Activated naive CD4-positive, alpha-beta T cell treated with anti-CD3 and anti-CD28 coated beads, Interleukin-2, amount 50 U/mL, for 72 hours (primary cell): ENCODE results near the gene AMD1. TPM values are rescaled to one million over a fixed set of nuclear protein-coding genes. Genes with fewer than 3 reads are reported as not detected.

Experiments used
- ATAC-seq, 2 donors: fragments of 150-1000 bp; cut with Tn5 transposase; 2 replicates each; pipeline ENCODE4 v1.10.0; 2021; ENCODE audit warnings: mild to moderate bottlenecking in 2 of 2, moderate library complexity in 2 of 2
- DNase-seq, 2 donors: peaks; one replicate each; pipeline ENCODE4 v3.0.0; 2021 to 2022; ENCODE audit warnings: low spot score in 2 of 2
- H3K27ac Mint-ChIP-seq, 2 donors: one replicate each; pipeline ENCODE4 v1.8.0; 2022; ENCODE audit warnings: mild to moderate bottlenecking in 2 of 2, mixed read lengths in 2 of 2
- H3K36me3 Mint-ChIP-seq, 2 donors: one replicate each; pipeline ENCODE4 v1.8.0; 2022; ENCODE audit warnings: mixed read lengths in 2 of 2
- H3K9me3 Mint-ChIP-seq, 2 donors: one replicate each; pipeline ENCODE4 v1.8.0; 2022; ENCODE audit warnings: mixed read lengths in 2 of 2
- total RNA-seq, 2 donors: library from RNA; stranded (reverse); gene quantifications; one replicate each; pipeline ENCODE4 v1.2.3, GENCODE V29; 2022

The AMD1 gene
- total RNA-seq, 2 donors from 2014 or later = 78.0 to 83.7 TPM

DNA sequence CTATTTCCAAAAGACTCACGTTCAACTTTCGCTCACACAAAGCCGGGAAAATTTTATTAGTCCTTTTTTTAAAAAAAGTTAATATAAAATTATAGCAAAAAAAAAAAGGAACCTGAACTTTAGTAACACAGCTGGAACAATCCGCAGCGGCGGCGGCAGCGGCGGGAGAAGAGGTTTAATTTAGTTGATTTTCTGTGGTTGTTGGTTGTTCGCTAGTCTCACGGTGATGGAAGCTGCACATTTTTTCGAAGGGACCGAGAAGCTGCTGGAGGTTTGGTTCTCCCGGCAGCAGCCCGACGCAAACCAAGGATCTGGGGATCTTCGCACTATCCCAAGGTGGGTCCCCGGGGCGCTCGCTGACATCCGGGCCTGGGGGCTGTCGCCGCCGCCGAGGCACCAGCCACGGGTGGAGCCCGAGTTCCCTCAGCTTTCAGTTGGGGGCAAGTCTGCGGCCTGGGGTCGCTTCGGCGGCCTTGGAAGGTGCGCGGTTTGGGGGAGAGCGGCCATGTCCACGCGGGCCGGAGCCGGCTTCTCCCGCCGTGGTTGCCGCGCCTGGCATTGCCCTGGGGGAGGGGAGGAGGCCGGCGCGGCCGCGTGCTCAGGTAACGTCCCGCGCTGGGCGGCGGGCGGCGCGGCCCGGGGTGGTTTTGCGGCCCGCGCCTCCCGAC lies 429 bp downstream of the AMD1 start:
- no peaks in the 10 kb centered on the region for H3K9me3 Mint-ChIP-seq
- peak; percentile 3 to 14 for ATAC-seq
- peaks cover 19 to 31% of the 10 kb centered on the region in 2 donors for H3K36me3 Mint-ChIP-seq
- peak; percentile 55 to 69 for DNase-seq
- H3K27ac Mint-ChIP-seq = peak overlapping the region; percentile 98 to 100

DNA sequence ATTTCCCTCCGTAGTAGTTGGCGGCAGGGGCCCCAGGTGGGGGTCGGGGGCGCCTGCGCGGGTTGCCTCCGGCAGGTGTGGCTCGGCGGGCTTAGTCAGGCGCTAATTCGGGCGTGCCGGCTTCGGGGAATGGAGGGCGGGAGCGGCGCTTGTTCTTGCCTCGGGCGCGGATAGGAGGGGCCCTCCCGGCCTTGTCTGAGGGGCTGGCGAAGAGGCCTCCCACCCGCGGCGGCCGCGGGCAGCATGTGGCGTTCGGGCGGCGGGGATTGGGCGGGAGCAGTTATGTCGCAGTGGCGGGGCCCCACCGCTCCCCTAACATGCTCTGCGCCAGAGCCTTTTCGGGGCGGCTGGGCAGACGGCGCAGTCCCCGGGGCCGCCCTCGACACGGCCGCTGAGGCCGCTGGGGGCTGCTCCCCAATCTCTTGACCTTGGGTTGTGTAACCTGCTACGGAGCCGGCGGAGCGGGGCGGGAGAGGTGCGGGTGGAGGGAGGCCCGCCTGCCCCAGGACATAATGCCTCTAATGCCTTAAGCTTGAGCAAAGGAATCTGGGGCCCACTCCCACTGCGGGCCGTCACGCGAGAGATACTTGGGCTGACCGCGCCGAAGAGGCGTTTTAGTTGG lies 1.1 kb downstream of the AMD1 start:
- Mint-ChIP-seq H3K36me3 (peaks cover 19 to 31% of the 10 kb centered on the region in 2 donors), H3K27ac (peak overlapping the region; percentile 96 to 98), H3K9me3 (no peaks in the 10 kb centered on the region)
- DNase-seq (peak; percentile 64 to 72), ATAC-seq (peak; percentile 24 to 34)

DNA sequence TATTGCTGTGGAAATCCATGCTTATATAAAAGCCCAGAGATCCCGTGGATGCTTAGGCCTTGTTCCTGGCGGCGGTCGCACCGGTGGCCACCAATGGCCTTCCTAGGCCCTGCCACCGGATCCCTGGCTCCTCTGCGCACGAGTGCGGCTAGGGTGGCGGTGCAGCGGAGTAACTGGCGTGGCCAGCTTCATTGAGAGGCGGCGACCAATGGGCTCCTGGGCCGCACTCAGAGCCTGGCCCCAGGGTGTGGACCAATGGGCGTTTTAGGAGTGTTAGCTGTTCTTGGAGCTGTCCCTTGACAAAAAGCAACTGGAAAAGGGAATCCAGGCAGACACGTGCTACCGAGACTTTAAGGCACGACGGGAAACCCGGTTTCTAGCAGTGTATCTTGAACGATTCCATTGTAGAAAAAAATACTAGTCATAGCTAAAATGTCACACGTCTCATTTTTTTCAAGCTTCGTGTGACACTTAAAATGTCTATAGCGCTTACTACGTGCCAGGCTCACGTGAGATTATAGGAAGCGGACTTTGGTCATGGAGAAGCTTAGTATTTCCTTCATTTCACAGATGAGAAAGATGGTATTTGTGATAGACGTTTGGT lies 1.7 kb downstream of the AMD1 start:
- H3K9me3 Mint-ChIP-seq = no peaks in the 10 kb centered on the region
- DNase-seq (peak; percentile 70 to 84), ATAC-seq (peak; percentile 59 to 71)
- peak overlapping the region; percentile 96 to 98 for H3K27ac Mint-ChIP-seq
- H3K36me3 Mint-ChIP-seq = peaks cover 19 to 31% of the 10 kb centered on the region in 2 donors

DNA sequence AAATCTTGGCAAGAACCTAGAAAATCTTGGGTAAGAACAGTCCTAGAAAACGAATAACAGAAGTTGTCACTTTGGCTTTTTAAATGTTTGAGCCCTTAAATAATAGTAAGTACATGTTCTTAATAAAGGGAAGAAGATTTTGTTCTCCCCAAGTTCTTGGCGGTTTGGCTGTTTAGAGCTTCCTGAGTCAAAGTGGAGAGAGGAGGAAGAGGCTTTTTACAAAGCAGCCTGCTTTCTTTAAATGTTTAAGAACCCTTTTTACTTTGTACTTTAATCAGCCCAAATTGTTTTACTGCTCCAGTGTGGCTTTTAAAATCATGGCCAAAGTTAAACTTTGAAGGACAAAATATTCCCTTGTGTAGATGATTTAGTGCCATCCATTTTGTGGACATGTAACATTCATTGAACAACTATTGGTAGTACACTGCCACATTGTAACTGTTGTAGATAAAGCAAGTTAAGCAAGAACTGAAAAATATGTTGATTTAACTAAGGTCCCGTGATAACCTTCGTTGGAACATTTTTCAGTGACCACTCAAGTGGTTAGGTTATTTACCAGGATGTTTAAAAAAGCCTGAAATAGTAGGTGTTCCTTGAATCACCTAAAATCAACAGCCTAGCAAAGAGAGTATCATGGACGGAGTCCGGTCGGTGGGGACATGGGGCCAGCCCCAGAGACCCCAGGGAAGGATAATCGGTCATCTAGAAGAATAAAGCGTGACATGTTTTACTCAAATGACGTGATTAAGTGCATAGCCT lies 2.4 kb downstream of the AMD1 start:
- Mint-ChIP-seq H3K27ac (peak overlapping the region; percentile 96 to 98), H3K9me3 (no peaks in the 10 kb centered on the region), H3K36me3 (peaks cover 21 to 31% of the 10 kb centered on the region in 2 donors)
- DNase-seq (no peak), ATAC-seq (no peak)

DNA sequence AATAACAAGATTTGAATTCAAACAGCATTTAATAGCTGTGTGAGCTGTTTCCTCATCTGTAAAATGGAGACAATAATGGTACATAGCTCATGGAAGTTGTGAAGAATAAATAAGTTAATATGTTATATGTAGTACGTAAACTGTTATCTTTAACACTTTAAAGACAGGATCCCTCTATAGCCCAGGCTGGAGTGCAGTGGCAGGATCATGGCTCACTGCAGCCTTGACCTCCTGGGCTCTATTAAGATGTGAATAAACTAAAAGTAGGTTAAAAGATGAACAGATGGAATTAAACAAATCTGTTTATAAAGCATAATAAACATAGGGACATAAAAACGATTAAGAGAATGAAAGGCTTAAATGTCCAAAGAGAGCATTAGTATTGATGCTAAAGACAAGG lies 3.0 kb downstream of the AMD1 start:
- H3K27ac Mint-ChIP-seq = peak overlapping the region; percentile 96 to 98
- H3K9me3 Mint-ChIP-seq = no peaks in the 10 kb centered on the region
- ATAC-seq (no peak), DNase-seq (no peak)
- peaks cover 26 to 31% of the 10 kb centered on the region in 2 donors for H3K36me3 Mint-ChIP-seq

DNA sequence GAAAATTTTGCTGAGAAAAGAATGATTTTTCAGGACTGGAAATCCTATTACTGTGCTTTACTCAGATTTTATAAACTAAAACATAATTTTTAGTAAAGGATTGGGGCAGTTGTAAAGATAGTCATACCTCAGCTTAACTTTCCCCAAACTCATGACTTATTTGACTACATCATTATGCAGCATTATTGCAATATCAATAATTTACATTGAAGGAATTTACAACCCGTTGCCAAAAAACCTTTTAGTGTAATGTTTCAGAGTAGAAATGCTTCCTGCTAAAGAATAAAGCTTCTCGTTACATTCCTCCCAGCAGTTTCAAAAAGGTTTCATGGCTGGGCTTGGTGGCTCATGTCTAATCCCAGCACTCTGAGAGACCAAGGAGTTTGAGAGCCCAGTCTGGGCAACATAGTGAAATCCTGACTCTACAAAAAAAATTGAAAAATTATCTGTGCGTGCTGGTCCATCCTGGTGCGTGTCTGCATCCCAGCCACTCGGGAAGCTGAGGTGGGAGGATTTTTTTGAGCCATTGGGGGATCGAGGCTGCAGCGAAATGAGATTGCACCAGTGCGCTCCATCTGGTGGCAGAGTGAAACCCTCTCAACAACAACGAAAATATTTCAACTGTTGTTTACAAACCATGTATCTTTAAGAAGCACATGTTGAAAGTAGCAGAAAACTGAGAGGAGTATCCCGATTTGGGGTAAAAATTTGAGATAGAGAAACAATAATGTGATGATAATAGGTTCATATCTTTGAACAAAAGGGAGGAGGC lies 4.4 kb downstream of the AMD1 start:
- H3K36me3 Mint-ChIP-seq = peaks cover 29 to 31% of the 10 kb centered on the region in 2 donors
- ATAC-seq = no peak
- no peaks in the 10 kb centered on the region for H3K9me3 Mint-ChIP-seq
- peak in 1 of 2 donors; percentile 22 for DNase-seq
- peak overlapping the region; percentile 46 to 75 for H3K27ac Mint-ChIP-seq

DNA sequence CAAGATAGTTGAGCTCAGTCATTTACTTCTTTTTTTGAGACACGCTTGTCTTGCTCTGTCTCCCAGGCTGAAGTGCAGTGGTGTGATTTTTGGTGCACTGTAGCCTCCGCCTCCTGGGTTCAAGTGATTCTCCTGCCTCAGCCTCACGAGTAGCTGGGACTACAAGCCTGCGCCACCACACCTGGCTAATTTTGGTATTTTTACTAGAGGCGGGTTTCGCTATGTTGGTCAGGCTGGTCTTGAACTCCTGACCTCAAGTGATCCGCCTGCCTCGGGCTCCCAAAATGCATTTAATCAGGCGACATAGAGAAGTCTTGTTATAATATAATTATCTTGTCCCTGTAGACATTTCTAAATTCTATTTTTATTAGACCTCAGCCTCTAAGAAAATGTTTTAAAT lies 6.1 kb downstream of the AMD1 start:
- DNase-seq (no peak), ATAC-seq (no peak)
- no peak overlapping the region for H3K27ac Mint-ChIP-seq
- H3K36me3 Mint-ChIP-seq = peaks cover 21% of the 10 kb centered on the region in 2 donors
- no peaks in the 10 kb centered on the region for H3K9me3 Mint-ChIP-seq

DNA sequence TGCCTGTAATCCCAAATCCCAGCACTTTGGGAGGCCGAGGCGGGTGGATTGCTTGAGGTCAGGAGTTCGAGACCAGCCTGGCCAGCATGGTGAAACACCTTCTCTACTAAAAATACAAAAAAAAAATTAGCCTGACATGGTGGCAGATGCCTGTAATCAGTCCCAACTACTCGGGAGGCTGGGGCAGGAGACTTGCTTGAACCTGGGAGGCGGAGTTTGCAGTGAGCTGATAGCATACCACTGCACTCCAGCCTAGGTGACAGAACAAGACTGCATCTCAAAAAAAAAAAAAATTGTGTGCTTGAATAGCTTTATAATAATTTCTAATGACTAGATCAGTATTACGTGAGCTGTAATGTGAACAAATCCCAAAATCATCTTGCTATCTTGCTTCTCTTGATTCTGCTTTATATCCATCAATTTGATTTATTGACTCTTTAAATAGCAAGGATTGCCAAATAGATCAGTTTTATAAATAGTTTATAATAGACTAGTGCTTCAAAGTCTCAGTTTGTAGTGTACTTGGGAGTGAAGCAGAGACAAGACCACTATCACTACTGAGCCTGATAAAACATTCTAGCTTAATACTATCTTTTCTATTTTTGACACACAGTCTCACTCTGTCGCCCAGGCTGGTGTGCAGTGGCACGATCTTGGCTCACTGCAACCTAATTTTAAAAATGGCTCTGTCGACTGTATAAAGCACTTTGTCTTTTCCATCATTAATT lies 7.1 kb downstream of the AMD1 start:
- DNase-seq (no peak), ATAC-seq (no peak)
- H3K27ac Mint-ChIP-seq = peak overlapping the region in 1 of 2 donors; percentile 50
- H3K36me3 Mint-ChIP-seq = peaks cover 12 to 18% of the 10 kb centered on the region in 2 donors
- H3K9me3 Mint-ChIP-seq = no peaks in the 10 kb centered on the region

DNA sequence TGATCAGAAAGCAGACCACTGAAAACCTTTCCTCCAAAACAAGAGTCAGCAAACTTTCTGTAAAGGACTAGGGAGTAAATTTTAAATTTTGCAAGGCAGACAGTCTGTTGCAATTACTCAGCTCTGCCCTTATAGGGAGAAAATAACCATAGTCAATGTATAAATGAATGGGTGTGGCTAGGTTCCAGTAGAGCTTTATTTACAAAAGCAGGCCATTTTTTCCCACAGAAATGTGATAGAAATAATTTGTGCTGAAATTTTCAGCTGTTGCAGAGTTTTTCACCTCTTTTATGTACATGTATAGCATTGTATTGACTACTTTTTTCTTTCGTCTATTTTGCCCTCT lies 7.7 kb downstream of the AMD1 start:
- H3K36me3 Mint-ChIP-seq = peaks cover 7 to 13% of the 10 kb centered on the region in 2 donors

DNA sequence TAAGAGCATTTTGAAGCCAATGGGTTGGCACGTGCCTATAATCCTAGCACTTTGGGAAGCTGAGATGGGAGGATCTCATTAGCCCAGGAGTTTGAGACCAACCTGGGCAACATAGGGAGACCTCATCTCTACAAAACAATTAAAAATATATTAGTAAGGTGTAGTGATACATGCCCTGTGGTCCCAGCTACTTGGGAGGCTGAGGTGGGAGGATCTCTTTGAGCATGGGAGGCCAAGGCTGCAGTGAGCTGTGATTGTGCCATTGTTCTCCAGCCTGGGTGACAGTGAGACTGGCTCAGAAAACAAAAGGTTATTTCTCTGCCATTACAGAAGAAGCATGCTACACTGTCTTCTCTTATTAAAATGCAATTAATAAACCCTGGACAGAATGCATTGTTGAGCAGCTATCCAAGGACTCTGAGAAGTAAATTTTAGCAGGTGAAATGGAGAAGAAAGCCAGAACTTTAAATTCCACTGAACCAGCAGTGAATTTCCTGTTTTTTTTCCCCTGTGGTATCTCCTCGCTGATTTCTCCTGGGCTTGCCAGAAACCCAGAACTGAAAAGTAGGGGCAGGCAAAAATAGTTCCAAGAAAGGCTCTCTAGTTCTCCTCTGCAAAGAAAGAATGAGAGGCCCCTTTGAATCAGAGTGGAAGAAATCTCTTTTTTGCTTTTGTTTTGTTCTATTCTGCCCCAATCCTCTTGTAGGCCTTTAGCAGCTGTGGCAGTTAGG lies 8.4 kb downstream of the AMD1 start:
- peaks cover 4 to 10% of the 10 kb centered on the region in 2 donors for H3K36me3 Mint-ChIP-seq
- peak overlapping the region in 1 of 2 donors; percentile 16 for H3K27ac Mint-ChIP-seq
- ATAC-seq = no peak
- no peaks in the 10 kb centered on the region for H3K9me3 Mint-ChIP-seq
- no peak for DNase-seq

More for the DNA sequence above, 7.7 kb downstream of the AMD1 start:
- no peaks in the 10 kb centered on the region for H3K9me3 Mint-ChIP-seq
- no peak for DNase-seq
- ATAC-seq = no peak
- peak overlapping the region in 1 of 2 donors; percentile 50 for H3K27ac Mint-ChIP-seq

DNA sequence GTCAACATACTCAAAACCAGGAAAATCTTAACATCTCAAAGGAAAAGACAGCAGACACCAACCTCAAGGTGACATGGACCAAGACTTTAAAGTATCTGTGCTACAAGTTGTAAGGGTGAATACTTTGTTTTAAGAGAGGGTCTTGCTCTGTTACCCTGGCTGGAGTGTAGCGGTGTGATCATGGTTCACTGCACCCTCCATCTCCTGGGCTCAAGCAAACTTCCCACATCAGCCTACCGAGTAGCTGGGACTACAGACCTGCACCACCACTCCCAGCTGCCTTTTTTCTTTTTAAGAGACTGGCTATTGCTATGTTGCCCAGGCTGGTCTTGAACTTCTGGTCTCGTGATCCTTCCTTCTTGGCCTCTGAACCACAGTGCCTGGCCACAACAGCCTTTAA lies 9.7 kb downstream of the AMD1 start:
- H3K36me3 Mint-ChIP-seq = peaks cover under 1 to 10% of the 10 kb centered on the region in 2 donors
- no peak for ATAC-seq

DNA sequence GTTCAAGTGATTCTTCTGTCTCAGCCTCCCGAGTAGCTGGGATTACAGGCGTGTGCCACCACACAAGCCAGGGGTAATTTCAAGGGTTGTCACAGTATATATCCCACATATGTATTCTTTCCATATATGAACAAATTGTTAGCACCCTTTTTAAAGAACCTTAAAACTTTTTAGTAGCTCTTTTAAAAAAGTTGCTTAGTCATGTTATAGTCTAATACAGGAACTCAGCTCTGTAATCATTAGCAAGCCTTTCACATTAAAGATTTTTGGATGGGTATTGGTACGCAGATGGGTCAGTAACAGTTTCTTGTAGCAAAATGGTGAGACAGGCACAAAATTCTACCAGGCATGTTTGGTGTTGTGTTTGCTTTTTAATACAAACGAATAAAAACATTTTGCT lies 10.9 kb downstream of the AMD1 start:
- ATAC-seq = no peak
- Mint-ChIP-seq H3K9me3 (no peaks in the 10 kb centered on the region), H3K36me3 (peaks cover 0 to 10% of the 10 kb centered on the region in 2 donors), H3K27ac (peak overlapping the region in 1 of 2 donors; percentile 44)
- no peak for DNase-seq

More for the DNA sequence above, 9.7 kb downstream of the AMD1 start:
- Mint-ChIP-seq H3K9me3 (no peaks in the 10 kb centered on the region), H3K27ac (peak overlapping the region in 1 of 2 donors; percentile 75)
- DNase-seq = no peak

DNA sequence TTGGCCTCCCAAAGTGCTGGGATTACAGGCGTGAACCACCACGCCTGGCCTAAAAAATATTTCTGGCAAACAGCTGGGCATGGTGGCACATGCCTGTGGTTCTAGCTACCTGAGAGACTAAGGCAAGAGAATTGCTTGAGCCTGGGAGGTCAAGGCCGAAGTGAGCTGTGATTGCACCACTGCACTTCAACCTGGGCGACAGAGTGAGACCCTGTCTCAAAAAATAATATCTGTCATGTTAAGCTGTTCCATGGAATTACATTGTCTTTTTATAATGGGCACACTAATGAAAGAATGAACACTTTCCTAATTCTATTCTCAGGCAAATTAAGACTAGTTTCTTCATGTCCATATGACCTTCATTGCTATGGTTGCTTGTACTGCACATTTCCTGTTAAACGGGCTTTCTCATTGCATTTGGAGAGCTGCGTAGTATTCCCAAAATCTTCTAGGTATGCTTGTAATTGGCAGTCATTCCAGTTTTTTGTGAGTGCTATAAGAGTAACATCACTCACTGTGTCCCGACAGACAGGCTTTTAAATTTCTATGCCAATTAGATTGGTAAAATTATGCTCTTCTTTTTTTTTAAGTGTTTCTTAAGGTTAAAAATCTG lies 12.1 kb downstream of the AMD1 start:
- H3K36me3 Mint-ChIP-seq = peaks cover 0 to 10% of the 10 kb centered on the region in 2 donors
- no peak for DNase-seq

DNA sequence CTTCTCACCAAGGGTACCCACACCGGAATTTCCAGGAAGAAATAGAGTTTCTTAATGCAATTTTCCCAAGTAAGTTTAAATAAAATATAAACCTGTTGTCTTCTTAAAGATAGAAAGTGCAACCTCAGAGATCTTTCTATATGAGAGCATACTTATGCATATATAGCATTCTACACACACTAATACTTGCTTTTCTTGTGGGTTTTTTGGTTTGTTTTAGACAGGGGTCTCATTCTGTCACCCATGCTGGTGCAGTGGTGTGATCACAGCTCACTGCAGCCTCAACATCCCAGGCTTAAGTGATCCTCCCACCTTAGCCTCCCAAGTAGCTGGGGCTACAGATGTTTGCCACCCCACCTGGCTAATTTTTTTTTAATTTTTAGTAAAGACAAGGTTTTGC lies 15.7 kb downstream of the AMD1 start:
- no peak for DNase-seq
- H3K27ac Mint-ChIP-seq = no peak overlapping the region
- no peaks in the 10 kb centered on the region for H3K9me3 Mint-ChIP-seq
- peak in 1 of 2 donors; percentile 52 for ATAC-seq
- H3K36me3 Mint-ChIP-seq = peaks cover 8 to 23% of the 10 kb centered on the region in 2 donors

More for the DNA sequence above, 12.1 kb downstream of the AMD1 start:
- no peaks in the 10 kb centered on the region for H3K9me3 Mint-ChIP-seq
- ATAC-seq = no peak
- H3K27ac Mint-ChIP-seq = peak overlapping the region; percentile 65 to 70
